Ishikawa (cell line): ENCODE measurements around the gene PXMP2.

ENCODE experiments used
- CEBPB ChIP-seq: IDR thresholded peaks from 2 replicates; pipeline ENCODE4 v1.6.1; 2012
- CREB1 ChIP-seq: IDR thresholded peaks from 2 replicates; pipeline ENCODE4 v1.6.1; 2012; ENCODE audit warnings: low read depth
- EGR1 ChIP-seq: IDR thresholded peaks from 2 replicates; pipeline ENCODE4 v1.6.1; 2012
- EP300 ChIP-seq: IDR thresholded peaks from 2 replicates; pipeline ENCODE4 v1.6.1; 2012; ENCODE audit warnings: borderline replicate concordance
- FOXM1 ChIP-seq: IDR thresholded peaks from 2 replicates; pipeline ENCODE4 v1.6.1; 2012; ENCODE audit warnings: low read depth, borderline replicate concordance
- MAX ChIP-seq: IDR thresholded peaks from 2 replicates; pipeline ENCODE4 v1.6.1; 2012
- NFIC ChIP-seq: IDR thresholded peaks from 2 replicates; pipeline ENCODE4 v1.6.1; 2012
- RAD21 ChIP-seq: IDR thresholded peaks from 2 replicates; pipeline ENCODE4 v1.6.1; 2012; ENCODE audit warnings: low read depth
- REST ChIP-seq: IDR thresholded peaks from 2 replicates; pipeline ENCODE4 v1.6.1; 2012; ENCODE audit warnings: low read depth, mild to moderate bottlenecking
- TAF1 ChIP-seq: IDR thresholded peaks from 2 replicates; pipeline ENCODE4 v1.6.1; 2012; ENCODE audit warnings: low read depth, mild to moderate bottlenecking
- TCF12 ChIP-seq: IDR thresholded peaks from 2 replicates; pipeline ENCODE4 v1.6.1; 2012; ENCODE audit warnings: low read depth
- TEAD4 ChIP-seq: IDR thresholded peaks from 2 replicates; pipeline ENCODE4 v1.6.1; 2012
- USF1 ChIP-seq: IDR thresholded peaks from 2 replicates; pipeline ENCODE4 v1.6.1; 2012
- YY1 ChIP-seq: IDR thresholded peaks from 2 replicates; pipeline ENCODE4 v1.6.1; 2012; ENCODE audit warnings: low read depth
- ZBTB7A ChIP-seq: IDR thresholded peaks from 2 replicates; pipeline ENCODE4 v1.6.1; 2012; ENCODE audit warnings: low read depth

PXMP2 gene

GRCh38 chr12:132740313-132740646, 52.9 kb downstream of the PXMP2 start:
- TF ChIP-seq TAF1 (no peak), TCF12 (no peak), EP300 (no peak), YY1 (no peak), USF1 (no peak)

GRCh38 chr12:132740652-132741051, 53.3 kb downstream of the PXMP2 start:
- no peak for TF ChIP-seq MAX

GRCh38 chr12:132741620-132742019, 54.2 kb downstream of the PXMP2 start:
- no peak for TF ChIP-seq EGR1
- no peak for TF ChIP-seq MAX
- TF ChIP-seq TEAD4 = no peak
- TF ChIP-seq YY1 = no peak
- no peak for TF ChIP-seq NFIC
- no peak for TF ChIP-seq FOXM1
- no peak for TF ChIP-seq RAD21
- TF ChIP-seq TAF1 = no peak
- TF ChIP-seq CEBPB = no peak
- TF ChIP-seq ZBTB7A = no peak
- TF ChIP-seq TCF12 = no peak

GRCh38 chr12:132743831-132744230, 56.4 kb downstream of the PXMP2 start:
- TF ChIP-seq RAD21 = no peak
- no peak for TF ChIP-seq CEBPB

- TF ChIP-seq EP300 (no peak), CEBPB (no peak), FOXM1 (no peak), TAF1 (no peak), RAD21 (no peak), TCF12 (no peak), EGR1 (no peak), YY1 (no peak), CREB1 (no peak), USF1 (no peak), REST (no peak), ZBTB7A (no peak), TEAD4 (no peak), NFIC (no peak), MAX (no peak)
Measured at GRCh38 chr12:132746613-132747012, 59.2 kb downstream of the PXMP2 start.

GRCh38 chr12:132747395-132747794, 60.0 kb downstream of the PXMP2 start:
- no peak for TF ChIP-seq FOXM1
- TF ChIP-seq EP300 = no peak
- TF ChIP-seq USF1 = no peak
- TF ChIP-seq CEBPB = no peak
- TF ChIP-seq RAD21 = no peak
- TF ChIP-seq TCF12 = no peak
- TF ChIP-seq ZBTB7A = no peak
- TF ChIP-seq TEAD4 = no peak
- no peak for TF ChIP-seq CREB1
- TF ChIP-seq REST = no peak
- TF ChIP-seq YY1 = no peak
- no peak for TF ChIP-seq EGR1
- TF ChIP-seq TAF1 = no peak
- no peak for TF ChIP-seq NFIC
- no peak for TF ChIP-seq MAX
